GM04504 (cell line): ENCODE data around the gene PTRH1.

Experiments
- DNase-seq: peaks from one replicate; pipeline ENCODE4 v3.0.0-alpha.2; 2012; ENCODE audit warnings: low read depth

PTRH1 gene

GRCh38 chr9:127720031-127720864 is 4.8 kb upstream of the PTRH1 start:
- no peak for DNase-seq

DNA sequence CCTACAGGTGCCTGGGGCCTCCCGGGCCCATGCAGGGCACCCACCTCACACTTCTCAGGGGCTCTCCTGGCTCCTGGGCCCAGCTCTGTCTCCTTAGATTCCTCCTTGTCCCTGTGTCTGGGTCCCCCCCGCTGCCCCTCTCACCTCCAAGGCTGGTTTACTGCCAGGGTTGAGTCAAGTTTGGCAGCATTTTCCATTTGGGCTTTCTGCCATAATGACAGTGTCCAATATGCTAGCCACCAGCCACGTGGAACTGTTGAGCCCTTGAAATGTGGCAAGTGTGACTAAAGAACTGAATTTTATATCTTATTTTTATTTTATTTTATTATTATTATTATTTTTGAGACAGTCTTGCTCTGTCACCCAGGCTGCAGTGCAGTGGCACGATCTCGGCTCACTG is 2.3 kb upstream of the PTRH1 start:
- no peak for DNase-seq

GRCh38 chr9:127716412-127716811 is 949 bp upstream of the PTRH1 start:
- no peak for DNase-seq

GRCh38 chr9:127714951-127715469 is 453 bp downstream of the PTRH1 start:
- DNase-seq, result no peak

GRCh38 chr9:127714020-127714750 is 1.3 kb downstream of the PTRH1 start:
- no peak for DNase-seq

GRCh38 chr9:127712867-127713266 is 2.6 kb downstream of the PTRH1 start:
- DNase-seq, result no peak

- no peak for DNase-seq
These were observed 3.1 kb downstream of the PTRH1 start for GRCh38 chr9:127712371-127712770.

GRCh38 chr9:127711831-127712274 is 3.6 kb downstream of the PTRH1 start:
- DNase-seq, result no peak

DNA sequence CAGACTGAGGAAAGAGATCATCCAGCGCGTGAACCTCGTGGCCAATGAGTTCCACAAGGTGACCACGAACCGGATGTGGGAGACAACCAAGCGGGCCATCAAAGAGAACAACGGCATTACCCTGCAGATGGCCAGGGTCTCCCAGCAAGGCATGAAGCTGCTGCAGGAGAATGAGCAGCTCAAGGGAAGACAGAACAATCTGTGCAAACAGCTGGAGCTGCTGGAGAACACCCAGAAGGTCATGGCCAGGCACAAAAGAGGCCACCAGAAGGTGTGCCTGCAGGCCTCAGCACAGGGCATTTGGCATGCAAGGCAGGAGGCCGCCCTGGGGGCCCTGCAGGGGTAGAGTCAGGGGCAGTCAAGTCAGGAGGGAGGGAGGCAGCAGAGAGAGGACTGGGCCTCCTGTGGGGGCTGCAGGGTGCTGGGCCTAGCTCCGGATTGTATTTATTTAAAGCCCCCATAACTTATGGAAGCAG is 4.2 kb downstream of the PTRH1 start:
- DNase-seq, result no peak

DNA sequence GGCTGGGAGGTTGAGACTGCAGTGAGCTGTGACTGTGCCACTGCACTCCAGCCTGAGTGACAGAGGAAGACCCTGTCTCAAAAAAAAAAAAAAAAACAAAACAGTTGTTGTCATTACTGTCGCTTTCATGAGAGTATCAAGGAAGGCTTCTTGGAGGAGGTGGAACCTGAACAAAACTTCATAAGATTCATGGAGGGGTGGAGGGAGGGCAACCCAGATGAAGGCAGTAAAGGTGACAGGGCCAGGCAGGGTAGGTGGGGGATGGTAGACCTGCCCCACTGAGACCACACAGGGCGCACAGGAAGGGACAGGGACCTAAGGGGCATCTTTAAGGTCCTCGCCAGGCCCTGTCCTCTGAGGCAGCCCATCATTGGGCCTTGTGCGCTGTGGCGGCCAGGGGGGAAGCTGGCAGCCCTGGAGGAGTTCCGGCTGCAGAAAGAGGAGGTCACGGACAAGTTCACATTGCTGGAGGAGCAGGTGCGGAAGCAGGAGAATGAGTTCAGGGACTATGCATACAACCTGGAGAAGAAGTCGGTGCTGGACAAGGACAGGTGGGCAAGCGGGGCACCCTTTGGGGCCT is 5.2 kb downstream of the PTRH1 start:
- no peak for DNase-seq

DNA sequence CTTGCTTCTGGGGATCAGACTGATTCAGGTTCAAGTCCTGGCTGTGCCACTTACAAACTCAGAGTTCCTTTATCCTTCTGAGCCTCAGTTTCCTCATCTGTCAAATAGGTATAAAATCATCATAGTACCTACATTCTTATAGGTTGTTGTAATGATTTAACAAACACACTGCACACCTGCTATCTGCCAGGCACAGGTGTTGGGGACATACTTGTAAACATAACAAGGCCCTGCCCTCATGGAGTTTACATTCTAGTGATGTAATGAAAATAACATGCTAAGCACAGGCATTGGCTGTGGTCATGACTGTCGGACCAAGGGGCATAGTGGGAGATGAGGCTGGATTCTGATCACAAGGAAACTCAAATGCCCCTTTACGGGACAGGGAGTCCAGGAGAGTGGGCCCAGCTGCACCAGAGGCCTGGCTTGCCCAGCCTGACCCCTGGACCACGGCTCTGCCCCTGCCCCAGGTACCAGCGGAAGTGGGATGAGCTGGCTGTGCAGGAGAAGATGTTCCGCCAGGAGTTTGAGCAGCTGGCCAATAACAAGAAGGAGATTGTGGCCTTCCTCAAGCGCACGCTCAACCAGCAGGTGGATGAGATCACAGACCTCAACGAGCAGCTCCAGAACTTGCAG is 6.4 kb downstream of the PTRH1 start:
- DNase-seq, result no peak

DNA sequence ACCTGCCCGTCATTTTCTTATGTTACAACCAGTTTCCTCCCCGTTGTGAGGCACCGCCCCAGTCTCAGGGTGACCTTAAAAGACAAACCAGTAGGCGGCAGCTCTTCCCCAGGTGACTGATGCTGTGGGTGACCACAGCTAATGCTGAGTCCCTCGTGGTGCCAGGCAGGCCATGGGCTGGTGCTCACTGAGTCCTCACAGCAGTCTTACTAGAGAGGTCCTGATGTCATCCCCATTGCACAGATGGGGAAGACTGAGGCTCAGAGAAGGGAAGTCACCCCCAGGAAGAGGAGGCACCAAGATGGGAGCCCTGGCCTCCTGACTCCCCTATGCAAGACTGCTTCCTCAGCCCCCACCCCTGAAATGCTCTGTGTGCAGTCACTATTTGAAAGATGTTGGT is 7.7 kb downstream of the PTRH1 start:
- no peak for DNase-seq

DNA sequence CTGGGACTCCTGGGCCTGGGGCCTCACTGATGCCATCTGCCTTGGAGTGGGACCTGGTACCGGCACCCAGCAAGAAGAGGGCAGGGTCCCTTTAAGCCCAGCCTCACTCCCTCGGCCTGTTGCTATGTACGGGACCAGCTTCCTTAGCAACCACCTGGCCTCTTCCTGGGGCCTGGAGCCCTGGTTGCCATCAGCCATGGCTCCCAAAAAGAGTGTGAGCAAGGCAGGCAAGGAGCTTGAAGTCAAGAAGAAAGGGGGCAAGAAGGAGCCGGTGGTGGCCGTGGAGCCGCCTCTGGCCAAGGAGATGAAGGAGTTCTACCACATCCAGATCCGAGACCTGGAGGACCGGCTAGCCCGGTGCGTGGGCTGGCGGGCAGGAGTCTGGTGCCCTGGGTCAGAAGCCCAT is 8.6 kb downstream of the PTRH1 start, which contains the start of gene CFAP157:
CFAP157 (plus strand) TSS at position 153 of the 406 bp plus-strand sequence; CDS start at position 197, 44 bp downstream.
- no peak for DNase-seq

DNA sequence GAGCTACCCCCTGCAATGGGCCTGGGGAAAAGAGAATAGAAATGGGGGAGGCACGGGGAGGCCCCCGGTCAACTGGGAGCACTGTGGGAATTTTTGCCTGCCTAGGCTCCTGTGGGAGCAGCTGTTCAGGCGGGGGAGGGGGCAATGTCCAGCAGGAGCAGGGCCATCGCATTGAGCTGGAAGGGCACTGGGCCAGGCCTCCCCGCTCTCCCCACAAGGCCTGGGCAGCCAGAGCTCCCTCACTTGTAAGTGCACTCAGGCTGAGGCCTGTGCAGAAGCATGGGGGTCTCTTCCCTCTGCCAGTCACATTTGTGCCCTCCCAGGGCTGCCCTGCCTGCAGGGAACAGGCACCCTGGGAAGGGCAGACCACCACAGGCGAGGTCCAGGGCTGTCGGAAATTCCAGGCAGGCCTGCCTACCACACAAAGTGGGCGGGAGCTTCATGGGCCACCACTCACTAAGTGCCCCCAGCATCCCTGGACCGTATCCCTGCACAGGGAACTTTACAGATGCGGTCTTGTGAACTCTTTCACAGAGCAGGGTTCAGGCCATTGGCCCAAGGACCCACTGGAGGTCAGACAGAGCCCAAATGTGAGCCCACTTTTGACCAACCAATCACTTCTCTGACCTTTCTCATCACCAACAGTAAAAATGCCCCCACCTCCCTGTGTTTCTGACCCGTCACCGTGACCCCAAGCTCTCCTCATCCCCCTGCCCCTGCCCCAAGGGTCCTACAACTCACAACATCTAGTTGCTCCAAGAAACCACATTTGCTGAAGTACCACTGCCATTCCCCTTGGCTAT is 9.7 kb downstream of the PTRH1 start:
- DNase-seq, result no peak

- no peak for DNase-seq
These were observed 12.0 kb downstream of the PTRH1 start for GRCh38 chr9:127703289-127703946.

GRCh38 chr9:127700594-127701255 is 14.7 kb downstream of the PTRH1 start:
- DNase-seq, result no peak

- DNase-seq, result no peak
These were observed 15.3 kb downstream of the PTRH1 start for GRCh38 chr9:127700140-127700539.

- DNase-seq, result peak; percentile 96
These were observed 16.3 kb downstream of the PTRH1 start for GRCh38 chr9:127698985-127699670.

DNA sequence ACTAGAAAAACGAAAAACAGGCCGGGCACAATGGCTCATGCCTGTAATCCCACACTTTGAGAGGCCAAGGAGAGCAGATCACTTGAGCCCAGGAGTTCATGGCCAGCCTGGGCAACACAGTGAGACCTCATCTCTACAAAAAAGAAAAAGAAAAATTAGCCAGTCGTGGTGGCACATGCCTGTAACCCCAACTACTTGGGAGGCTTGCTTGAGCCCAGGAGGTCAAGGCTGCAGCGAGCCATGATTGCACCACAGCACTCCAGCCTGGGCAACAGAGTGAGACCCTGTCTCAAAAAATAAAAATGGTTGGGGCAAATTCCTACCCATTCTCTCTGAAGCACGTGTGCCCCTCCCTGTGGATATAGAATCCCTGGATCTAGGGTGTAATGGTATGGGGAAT is 17.1 kb downstream of the PTRH1 start:
- DNase-seq, result no peak
